Measurements from ENCODE around the gene FBXL15. TPM values are rescaled to one million over a fixed set of nuclear protein-coding genes. Genes with fewer than 3 reads are reported as not detected.

The FBXL15 gene
- total and polyA plus RNA-seq, 2 experiments from 2014 or later: 18.5 to 36.1 TPM

DNA sequence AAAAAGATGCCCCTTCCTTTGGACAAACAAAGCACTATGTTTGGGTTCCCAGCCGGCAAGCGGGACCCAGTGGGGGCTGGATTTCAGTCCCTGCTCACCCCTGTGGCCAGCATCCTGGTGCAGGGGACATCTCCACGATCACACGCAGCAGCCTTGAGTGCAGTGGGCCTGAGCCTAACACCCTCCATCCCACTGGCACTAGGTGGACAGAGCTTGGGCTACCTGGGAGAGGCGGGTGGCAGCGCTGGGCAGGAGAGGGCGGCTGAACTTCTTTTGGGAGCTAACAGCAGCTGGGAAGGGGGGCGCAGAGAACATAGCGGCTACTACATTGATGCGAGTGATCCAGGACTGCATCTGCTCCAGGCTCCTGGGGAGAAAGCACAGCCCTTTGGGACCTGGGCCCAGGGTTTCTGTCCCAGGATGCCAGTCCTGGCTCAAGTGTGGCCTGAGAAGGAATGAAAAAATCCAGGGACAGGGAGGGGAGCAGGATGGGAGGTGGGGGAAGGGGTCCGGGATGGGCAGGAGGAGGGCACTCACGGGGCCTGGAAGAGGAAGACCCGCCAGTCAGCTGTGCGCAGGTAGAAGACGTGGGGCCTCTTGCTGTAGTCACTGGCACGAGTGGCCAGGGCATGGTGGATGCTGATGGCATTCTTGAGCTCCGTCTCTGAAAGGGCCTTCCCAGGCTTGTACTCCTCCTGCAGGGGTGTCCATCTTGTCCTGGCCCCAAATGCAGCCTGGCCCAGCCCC lies 16.1 kb upstream of the FBXL15 start (continued):
- TF ChIP-seq, protein P1, sequence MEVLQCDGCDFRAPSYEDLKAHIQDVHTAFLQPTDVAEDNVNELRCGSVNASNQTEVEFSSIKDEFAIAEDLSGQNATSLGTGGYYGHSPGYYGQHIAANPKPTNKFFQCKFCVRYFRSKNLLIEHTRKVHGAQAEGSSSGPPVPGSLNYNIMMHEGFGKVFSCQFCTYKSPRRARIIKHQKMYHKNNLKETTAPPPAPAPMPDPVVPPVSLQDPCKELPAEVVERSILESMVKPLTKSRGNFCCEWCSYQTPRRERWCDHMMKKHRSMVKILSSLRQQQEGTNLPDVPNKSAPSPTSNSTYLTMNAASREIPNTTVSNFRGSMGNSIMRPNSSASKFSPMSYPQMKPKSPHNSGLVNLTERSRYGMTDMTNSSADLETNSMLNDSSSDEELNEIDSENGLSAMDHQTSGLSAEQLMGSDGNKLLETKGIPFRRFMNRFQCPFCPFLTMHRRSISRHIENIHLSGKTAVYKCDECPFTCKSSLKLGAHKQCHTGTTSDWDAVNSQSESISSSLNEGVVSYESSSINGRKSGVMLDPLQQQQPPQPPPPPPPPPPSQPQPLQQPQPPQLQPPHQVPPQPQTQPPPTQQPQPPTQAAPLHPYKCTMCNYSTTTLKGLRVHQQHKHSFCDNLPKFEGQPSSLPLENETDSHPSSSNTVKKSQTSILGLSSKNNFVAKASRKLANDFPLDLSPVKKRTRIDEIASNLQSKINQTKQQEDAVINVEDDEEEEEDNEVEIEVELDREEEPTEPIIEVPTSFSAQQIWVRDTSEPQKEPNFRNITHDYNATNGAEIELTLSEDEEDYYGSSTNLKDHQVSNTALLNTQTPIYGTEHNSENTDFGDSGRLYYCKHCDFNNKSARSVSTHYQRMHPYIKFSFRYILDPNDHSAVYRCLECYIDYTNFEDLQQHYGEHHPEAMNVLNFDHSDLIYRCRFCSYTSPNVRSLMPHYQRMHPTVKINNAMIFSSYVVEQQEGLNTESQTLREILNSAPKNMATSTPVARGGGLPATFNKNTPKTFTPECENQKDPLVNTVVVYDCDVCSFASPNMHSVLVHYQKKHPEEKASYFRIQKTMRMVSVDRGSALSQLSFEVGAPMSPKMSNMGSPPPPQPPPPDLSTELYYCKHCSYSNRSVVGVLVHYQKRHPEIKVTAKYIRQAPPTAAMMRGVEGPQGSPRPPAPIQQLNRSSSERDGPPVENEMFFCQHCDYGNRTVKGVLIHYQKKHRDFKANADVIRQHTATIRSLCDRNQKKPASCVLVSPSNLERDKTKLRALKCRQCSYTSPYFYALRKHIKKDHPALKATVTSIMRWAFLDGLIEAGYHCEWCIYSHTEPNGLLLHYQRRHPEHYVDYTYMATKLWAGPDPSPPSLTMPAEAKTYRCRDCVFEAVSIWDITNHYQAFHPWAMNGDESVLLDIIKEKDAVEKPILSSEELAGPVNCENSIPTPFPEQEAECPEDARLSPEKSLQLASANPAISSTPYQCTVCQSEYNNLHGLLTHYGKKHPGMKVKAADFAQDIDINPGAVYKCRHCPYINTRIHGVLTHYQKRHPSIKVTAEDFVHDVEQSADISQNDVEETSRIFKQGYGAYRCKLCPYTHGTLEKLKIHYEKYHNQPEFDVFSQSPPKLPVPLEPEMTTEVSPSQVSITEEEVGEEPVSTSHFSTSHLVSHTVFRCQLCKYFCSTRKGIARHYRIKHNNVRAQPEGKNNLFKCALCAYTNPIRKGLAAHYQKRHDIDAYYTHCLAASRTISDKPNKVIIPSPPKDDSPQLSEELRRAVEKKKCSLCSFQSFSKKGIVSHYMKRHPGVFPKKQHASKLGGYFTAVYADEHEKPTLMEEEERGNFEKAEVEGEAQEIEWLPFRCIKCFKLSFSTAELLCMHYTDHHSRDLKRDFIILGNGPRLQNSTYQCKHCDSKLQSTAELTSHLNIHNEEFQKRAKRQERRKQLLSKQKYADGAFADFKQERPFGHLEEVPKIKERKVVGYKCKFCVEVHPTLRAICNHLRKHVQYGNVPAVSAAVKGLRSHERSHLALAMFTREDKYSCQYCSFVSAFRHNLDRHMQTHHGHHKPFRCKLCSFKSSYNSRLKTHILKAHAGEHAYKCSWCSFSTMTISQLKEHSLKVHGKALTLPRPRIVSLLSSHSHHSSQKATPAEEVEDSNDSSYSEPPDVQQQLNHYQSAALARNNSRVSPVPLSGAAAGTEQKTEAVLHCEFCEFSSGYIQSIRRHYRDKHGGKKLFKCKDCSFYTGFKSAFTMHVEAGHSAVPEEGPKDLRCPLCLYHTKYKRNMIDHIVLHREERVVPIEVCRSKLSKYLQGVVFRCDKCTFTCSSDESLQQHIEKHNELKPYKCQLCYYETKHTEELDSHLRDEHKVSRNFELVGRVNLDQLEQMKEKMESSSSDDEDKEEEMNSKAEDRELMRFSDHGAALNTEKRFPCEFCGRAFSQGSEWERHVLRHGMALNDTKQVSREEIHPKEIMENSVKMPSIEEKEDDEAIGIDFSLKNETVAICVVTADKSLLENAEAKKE (CRISPR knock-in tag; IDR thresholded peaks at IDR 0.05): no peak
- TF ChIP-seq, protein P2, sequence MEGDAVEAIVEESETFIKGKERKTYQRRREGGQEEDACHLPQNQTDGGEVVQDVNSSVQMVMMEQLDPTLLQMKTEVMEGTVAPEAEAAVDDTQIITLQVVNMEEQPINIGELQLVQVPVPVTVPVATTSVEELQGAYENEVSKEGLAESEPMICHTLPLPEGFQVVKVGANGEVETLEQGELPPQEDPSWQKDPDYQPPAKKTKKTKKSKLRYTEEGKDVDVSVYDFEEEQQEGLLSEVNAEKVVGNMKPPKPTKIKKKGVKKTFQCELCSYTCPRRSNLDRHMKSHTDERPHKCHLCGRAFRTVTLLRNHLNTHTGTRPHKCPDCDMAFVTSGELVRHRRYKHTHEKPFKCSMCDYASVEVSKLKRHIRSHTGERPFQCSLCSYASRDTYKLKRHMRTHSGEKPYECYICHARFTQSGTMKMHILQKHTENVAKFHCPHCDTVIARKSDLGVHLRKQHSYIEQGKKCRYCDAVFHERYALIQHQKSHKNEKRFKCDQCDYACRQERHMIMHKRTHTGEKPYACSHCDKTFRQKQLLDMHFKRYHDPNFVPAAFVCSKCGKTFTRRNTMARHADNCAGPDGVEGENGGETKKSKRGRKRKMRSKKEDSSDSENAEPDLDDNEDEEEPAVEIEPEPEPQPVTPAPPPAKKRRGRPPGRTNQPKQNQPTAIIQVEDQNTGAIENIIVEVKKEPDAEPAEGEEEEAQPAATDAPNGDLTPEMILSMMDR (conservative IDR thresholded peaks at IDR 0.05; ENCODE audit: low read depth in 2 of 2): no peak
- TF ChIP-seq ZNF331 (CRISPR knock-in tag; IDR thresholded peaks at IDR 0.05; ENCODE audit: low read depth): no peak
- TF ChIP-seq POLR2AphosphoS5 (IDR thresholded peaks at IDR 0.05; ENCODE audit: low read depth): no peak
- TF ChIP-seq, protein P3, sequence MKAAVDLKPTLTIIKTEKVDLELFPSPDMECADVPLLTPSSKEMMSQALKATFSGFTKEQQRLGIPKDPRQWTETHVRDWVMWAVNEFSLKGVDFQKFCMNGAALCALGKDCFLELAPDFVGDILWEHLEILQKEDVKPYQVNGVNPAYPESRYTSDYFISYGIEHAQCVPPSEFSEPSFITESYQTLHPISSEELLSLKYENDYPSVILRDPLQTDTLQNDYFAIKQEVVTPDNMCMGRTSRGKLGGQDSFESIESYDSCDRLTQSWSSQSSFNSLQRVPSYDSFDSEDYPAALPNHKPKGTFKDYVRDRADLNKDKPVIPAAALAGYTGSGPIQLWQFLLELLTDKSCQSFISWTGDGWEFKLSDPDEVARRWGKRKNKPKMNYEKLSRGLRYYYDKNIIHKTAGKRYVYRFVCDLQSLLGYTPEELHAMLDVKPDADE (IDR thresholded peaks at IDR 0.05): no peak
